T-helper 2 cell treated with Interferon-gamma antibody and Interleukin-4, amounts not matched to agents 5 μg/mL and 100 μg/mL, for 36 hours (primary cell): ENCODE results near the gene GRIP1.

Source experiments
- DNase-seq: peaks from one replicate; pipeline ENCODE4 v3.0.0; 2021; ENCODE audit warnings: low spot score
- H3K27ac Mint-ChIP-seq: one replicate; pipeline ENCODE4 v1.8.0; 2021; ENCODE audit warnings: mild to moderate bottlenecking, mixed read lengths
- H3K27me3 Mint-ChIP-seq: one replicate; pipeline ENCODE4 v1.8.0; 2021; ENCODE audit warnings: low read depth, mixed read lengths
- H3K36me3 Mint-ChIP-seq: one replicate; pipeline ENCODE4 v1.8.0; 2021; ENCODE audit warnings: low read depth, mixed read lengths
- H3K4me1 Mint-ChIP-seq: one replicate; pipeline ENCODE4 v1.8.0; 2021; ENCODE audit warnings: low read depth, mixed read lengths
- H3K4me3 Mint-ChIP-seq: one replicate; pipeline ENCODE4 v1.8.0; 2022; ENCODE audit warnings: mild to moderate bottlenecking, moderate library complexity, mixed read lengths
- H3K9me3 Mint-ChIP-seq: one replicate; pipeline ENCODE4 v1.8.0; 2021; ENCODE audit warnings: mixed read lengths

GRIP1 gene

GRCh38 chr12:66620026-66620425 is 58.9 kb downstream of the GRIP1 start:
- H3K9me3 Mint-ChIP-seq = no peaks in the 10 kb centered on the region
- no peak overlapping the region for H3K27ac Mint-ChIP-seq
- DNase-seq = no peak
- no peaks in the 10 kb centered on the region for H3K36me3 Mint-ChIP-seq
- H3K4me1 Mint-ChIP-seq = no peaks in the 10 kb centered on the region
- H3K27me3 Mint-ChIP-seq = no peaks in the 10 kb centered on the region
- no peak overlapping the region for H3K4me3 Mint-ChIP-seq

DNA sequence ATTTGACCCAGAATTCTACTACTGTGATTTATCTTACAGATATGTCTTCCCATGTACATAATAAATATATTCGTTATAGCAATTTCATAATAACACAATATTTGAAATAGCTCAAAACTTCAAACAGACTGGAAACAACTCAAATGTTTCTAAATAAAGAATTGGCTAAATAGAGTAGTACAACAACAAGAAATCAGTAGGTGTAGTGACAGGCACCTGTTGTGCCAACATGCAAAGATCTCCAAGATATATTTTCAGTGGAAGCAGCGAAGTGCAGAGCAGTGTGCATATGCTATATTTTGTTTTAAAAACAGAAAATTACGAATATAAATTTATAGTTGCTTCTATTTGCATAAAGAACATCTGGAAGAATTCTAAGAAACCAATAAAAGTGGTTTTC is 60.9 kb downstream of the GRIP1 start:
- Mint-ChIP-seq H3K9me3 (no peaks in the 10 kb centered on the region), H3K4me3 (no peak overlapping the region), H3K4me1 (no peaks in the 10 kb centered on the region), H3K36me3 (no peaks in the 10 kb centered on the region), H3K27me3 (peaks cover 2% of the 10 kb centered on the region), H3K27ac (no peak overlapping the region)
- no peak for DNase-seq

- Mint-ChIP-seq H3K27me3 (peaks cover 2% of the 10 kb centered on the region), H3K36me3 (no peaks in the 10 kb centered on the region), H3K27ac (no peak overlapping the region), H3K9me3 (no peaks in the 10 kb centered on the region), H3K4me1 (no peaks in the 10 kb centered on the region), H3K4me3 (no peak overlapping the region)
- DNase-seq = no peak
Observed at GRCh38 chr12:66612090-66612775, 66.6 kb downstream of the GRIP1 start.

DNA sequence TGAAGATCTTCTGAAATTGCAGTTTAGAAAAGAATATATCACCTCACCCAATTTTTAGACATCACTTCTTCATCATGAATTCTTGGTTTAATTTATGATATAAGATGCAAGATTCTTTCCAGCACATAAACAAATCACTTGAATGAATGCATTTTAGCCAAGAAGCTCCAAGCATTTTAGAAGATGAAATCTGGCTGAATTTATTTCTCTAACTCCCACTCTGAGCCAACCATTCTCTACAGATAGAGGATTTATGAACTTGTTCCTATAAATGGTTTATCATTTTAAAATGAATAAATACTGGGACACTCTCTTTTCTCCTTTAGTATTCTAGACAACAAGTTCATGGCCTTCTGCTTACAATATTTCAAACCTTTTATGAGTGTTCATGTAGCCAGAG is 71.7 kb downstream of the GRIP1 start:
- DNase-seq = no peak
- Mint-ChIP-seq H3K9me3 (no peaks in the 10 kb centered on the region), H3K4me3 (no peak overlapping the region), H3K27me3 (peaks cover 6% of the 10 kb centered on the region), H3K4me1 (no peaks in the 10 kb centered on the region), H3K27ac (no peak overlapping the region), H3K36me3 (no peaks in the 10 kb centered on the region)

- H3K4me1 Mint-ChIP-seq = no peaks in the 10 kb centered on the region
- no peak for DNase-seq
- no peaks in the 10 kb centered on the region for H3K9me3 Mint-ChIP-seq
- no peak overlapping the region for H3K27ac Mint-ChIP-seq
- peaks cover 6% of the 10 kb centered on the region for H3K27me3 Mint-ChIP-seq
- H3K4me3 Mint-ChIP-seq = no peak overlapping the region
- H3K36me3 Mint-ChIP-seq = no peaks in the 10 kb centered on the region
Observed at GRCh38 chr12:66605293-66605692, 73.6 kb downstream of the GRIP1 start.

DNA sequence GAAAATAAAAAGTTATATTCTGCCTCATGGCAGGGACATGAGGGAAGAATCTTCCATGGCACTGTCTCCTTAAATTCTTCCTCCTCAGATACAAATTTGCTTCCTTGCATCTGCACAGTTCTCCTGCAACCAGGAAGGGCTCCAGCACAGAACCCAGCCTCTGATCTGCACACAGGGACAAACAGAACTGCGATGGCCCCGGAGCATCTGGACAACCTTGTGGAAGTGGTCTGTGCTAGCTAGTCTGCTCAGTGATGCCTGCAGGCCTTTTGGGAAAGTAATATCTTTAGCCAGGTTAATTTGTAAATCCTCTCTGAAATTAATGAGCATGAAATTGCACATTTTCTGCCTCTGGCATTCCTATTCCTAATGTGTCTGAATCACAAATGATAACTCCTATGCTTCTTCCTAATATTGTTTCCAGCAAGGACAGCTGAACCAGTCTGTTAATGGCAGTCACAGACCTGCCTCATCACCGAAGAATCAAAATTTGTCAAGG is 74.8 kb downstream of the GRIP1 start:
- no peak for DNase-seq
- Mint-ChIP-seq H3K9me3 (no peaks in the 10 kb centered on the region), H3K4me3 (no peak overlapping the region), H3K27me3 (peaks cover 6% of the 10 kb centered on the region), H3K36me3 (no peaks in the 10 kb centered on the region), H3K27ac (no peak overlapping the region), H3K4me1 (no peaks in the 10 kb centered on the region)

GRCh38 chr12:66603461-66603860 is 75.4 kb downstream of the GRIP1 start:
- Mint-ChIP-seq H3K27ac (no peak overlapping the region), H3K27me3 (peaks cover 6% of the 10 kb centered on the region), H3K4me3 (no peak overlapping the region), H3K36me3 (no peaks in the 10 kb centered on the region), H3K9me3 (no peaks in the 10 kb centered on the region), H3K4me1 (no peaks in the 10 kb centered on the region)
- DNase-seq = no peak

DNA sequence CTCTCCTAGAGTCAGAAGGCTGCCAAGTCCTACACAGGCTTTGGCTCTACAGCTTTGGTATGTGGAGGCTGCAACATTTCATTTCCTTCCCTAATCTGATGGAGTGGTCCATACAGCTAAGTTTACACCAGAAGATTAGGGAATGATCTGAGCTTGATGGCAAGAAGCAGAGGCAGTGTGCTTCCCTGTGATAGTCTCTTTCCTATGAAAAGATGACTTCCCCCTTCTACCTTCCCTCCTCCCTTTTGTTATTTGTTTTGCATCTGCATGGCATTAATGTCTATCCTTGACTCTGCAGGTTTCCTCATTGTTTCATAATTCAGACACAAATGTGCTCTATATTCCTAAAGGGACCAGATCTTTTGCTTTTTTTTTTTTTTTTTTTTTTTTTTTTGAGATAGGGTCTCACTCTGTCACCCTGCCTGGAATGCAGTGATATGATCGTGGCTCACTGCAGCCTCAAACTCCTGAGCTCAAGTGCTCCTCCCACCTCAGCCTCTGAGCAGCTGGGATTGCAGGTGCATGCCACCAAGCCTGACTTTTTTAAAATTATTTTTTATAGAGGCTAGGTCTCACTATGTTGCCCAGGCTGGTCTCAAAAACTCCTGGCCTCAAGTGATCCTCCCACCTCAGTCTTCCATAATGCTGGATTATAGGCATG is 76.3 kb downstream of the GRIP1 start:
- Mint-ChIP-seq H3K27me3 (peaks cover 6% of the 10 kb centered on the region), H3K4me3 (no peak overlapping the region), H3K4me1 (no peaks in the 10 kb centered on the region), H3K36me3 (no peaks in the 10 kb centered on the region), H3K27ac (no peak overlapping the region), H3K9me3 (no peaks in the 10 kb centered on the region)
- no peak for DNase-seq

DNA sequence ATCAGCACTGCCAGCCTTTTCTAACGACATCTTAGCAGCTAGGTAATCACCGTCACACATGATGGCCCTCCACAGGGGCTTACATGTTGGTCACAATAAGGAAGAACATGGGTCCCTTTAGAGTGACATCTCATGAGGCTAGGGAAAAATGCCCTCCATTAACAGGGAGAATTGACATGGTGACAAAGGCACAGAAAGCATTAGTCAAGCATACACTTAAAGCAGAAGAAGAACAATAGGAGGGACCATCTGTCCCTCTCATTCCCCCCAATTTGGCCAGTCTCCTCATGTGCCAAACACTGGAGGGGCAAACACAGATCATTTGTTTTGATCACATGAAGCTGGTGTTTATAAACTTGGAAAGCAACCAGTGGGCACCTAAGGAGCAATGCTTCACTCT is 78.0 kb downstream of the GRIP1 start:
- Mint-ChIP-seq H3K27me3 (peaks cover 6% of the 10 kb centered on the region), H3K27ac (no peak overlapping the region), H3K4me1 (no peaks in the 10 kb centered on the region), H3K9me3 (no peaks in the 10 kb centered on the region), H3K4me3 (no peak overlapping the region), H3K36me3 (no peaks in the 10 kb centered on the region)
- DNase-seq = no peak

DNA sequence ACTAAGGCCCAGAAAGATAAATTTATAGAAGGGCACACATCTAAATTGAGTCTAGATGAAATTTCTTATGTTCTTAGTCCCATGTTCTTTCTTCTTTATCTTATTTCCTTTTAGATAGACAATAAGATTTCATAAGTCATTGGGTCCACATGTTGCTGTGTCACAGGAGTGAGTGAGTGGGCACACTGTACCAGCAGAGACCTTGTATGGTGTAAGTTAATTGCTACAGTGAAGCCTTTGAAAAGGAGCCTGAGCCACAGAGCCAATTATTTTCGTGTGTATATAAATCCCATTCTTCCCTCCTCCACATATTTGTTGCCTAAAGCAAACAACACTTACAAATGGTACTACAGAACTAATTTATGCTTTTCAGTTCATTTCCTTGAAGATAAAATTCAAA is 79.1 kb downstream of the GRIP1 start:
- H3K4me3 Mint-ChIP-seq = no peak overlapping the region
- H3K27me3 Mint-ChIP-seq = peaks cover 6% of the 10 kb centered on the region
- H3K4me1 Mint-ChIP-seq = no peaks in the 10 kb centered on the region
- no peak for DNase-seq
- H3K9me3 Mint-ChIP-seq = no peaks in the 10 kb centered on the region
- H3K36me3 Mint-ChIP-seq = no peaks in the 10 kb centered on the region
- H3K27ac Mint-ChIP-seq = no peak overlapping the region

GRCh38 chr12:66598608-66599007 is 80.3 kb downstream of the GRIP1 start:
- Mint-ChIP-seq H3K4me1 (no peaks in the 10 kb centered on the region), H3K9me3 (no peaks in the 10 kb centered on the region), H3K27ac (no peak overlapping the region), H3K36me3 (no peaks in the 10 kb centered on the region), H3K4me3 (no peak overlapping the region), H3K27me3 (peaks cover 4% of the 10 kb centered on the region)
- no peak for DNase-seq

DNA sequence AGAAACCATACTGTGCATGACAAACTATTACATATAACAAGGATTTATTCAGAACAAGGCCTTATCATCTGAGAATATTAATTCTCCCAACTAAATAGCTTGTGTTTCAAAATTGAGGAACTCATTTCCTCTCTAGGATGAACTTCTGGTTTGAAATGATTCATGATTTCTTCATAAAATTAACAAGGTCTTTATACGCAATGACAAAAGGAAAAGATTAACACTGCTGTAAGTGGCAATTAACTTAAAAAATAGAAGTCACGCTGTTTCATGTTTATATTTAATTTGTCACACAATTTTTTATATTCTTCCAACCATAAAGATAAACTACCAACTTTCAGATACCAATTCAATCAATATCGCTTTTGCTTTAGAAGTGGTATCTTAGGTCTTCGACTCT is 80.8 kb downstream of the GRIP1 start:
- no peaks in the 10 kb centered on the region for H3K4me1 Mint-ChIP-seq
- no peaks in the 10 kb centered on the region for H3K9me3 Mint-ChIP-seq
- H3K4me3 Mint-ChIP-seq = no peak overlapping the region
- peaks cover 4% of the 10 kb centered on the region for H3K27me3 Mint-ChIP-seq
- DNase-seq = no peak
- H3K27ac Mint-ChIP-seq = no peak overlapping the region
- H3K36me3 Mint-ChIP-seq = no peaks in the 10 kb centered on the region

DNA sequence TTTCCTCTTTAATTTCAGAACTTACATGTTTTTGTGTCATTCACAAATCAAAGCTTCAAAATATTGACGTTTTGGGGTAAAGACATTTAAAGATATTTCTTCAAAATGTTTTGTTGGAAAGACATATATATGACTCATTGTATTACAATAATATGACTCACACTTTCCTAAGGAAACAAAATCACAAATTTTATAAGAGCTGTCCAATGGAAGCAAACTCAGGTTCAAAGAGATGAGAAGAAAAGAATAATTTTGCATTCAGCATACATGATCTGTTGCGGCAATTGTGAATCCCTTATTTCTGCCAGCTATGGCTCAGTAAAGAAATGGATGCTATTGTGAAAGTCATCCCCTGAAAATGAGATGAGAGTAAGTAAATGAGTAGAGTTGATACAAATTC is 82.7 kb downstream of the GRIP1 start:
- no peaks in the 10 kb centered on the region for H3K9me3 Mint-ChIP-seq
- no peaks in the 10 kb centered on the region for H3K36me3 Mint-ChIP-seq
- DNase-seq = no peak
- no peak overlapping the region for H3K4me3 Mint-ChIP-seq
- no peaks in the 10 kb centered on the region for H3K27me3 Mint-ChIP-seq
- H3K4me1 Mint-ChIP-seq = no peaks in the 10 kb centered on the region
- no peak overlapping the region for H3K27ac Mint-ChIP-seq

GRCh38 chr12:66594688-66595087 is 84.2 kb downstream of the GRIP1 start:
- Mint-ChIP-seq H3K4me1 (no peaks in the 10 kb centered on the region), H3K27ac (no peak overlapping the region), H3K4me3 (no peak overlapping the region), H3K36me3 (no peaks in the 10 kb centered on the region), H3K27me3 (no peaks in the 10 kb centered on the region), H3K9me3 (no peaks in the 10 kb centered on the region)
- no peak for DNase-seq
